Ascending aorta (tissue), 2 donors: ENCODE results near the gene RNASEL. TPM values are rescaled to one million over a fixed set of nuclear protein-coding genes. Genes with fewer than 3 reads are reported as not detected.

Experiments
- DNase-seq, 2 donors: peaks; one replicate each; pipeline ENCODE4 v3.0.0-alpha.2; 2019; ENCODE audit warnings: low spot score in 2 of 2
- H3K27ac ChIP-seq, 2 donors: fragments of 200-600 bp; sonication (generic); one replicate each; pipeline ENCODE4 v1.5.1; 2016 to 2017; ENCODE audit warnings: mild to moderate bottlenecking in 1 of 2
- H3K27me3 ChIP-seq: fragments of 200-600 bp; sonication (generic); one replicate; pipeline ENCODE4 v1.5.1; 2017
- H3K36me3 ChIP-seq, 2 donors: fragments of 200-600 bp; sonication (generic); one replicate each; pipeline ENCODE4 v1.5.1; 2016
- H3K4me1 ChIP-seq, 2 donors: fragments of 200-600 bp; sonication (generic); one replicate each; pipeline ENCODE4 v1.5.1; 2016 to 2017; ENCODE audit warnings: mild to moderate bottlenecking in 1 of 2
- H3K4me3 ChIP-seq, 2 donors: fragments of 200-600 bp; sonication (generic); one replicate each; pipeline ENCODE4 v1.5.1; 2016 to 2017; ENCODE audit warnings: mild to moderate bottlenecking in 1 of 2
- H3K9me3 ChIP-seq, 2 donors: fragments of 200-600 bp; sonication (generic); one replicate each; pipeline ENCODE4 v1.5.1; 2016
- CTCF ChIP-seq, 3 experiments: fragments of 200-600 bp in 2 of 3; fragments of 450-650 bp in 1 of 3; sonication (generic) in 2 of 3; IDR thresholded peaks; one replicate each; pipeline ENCODE4 v1.5.1; 2016 to 2019; ENCODE audit warnings: antibody characterized with exemption in 3 of 3, mild to moderate bottlenecking in 1 of 3, moderate library complexity in 1 of 3
- intact Hi-C: fragments of 100-400 bp; cut with DNase I; formaldehyde crosslinking; loops from one replicate; pipeline ENCODE4 v1.15.1; 2023
- total RNA-seq: library from RNA; depleted of rRNA; stranded (reverse); fragments of >200 nt; gene quantifications from one replicate; pipeline ENCODE4 v1.1.0, GENCODE V29; 2016

The RNASEL gene
- total RNA-seq, 1 donor from 2014 or later: 0.43 TPM

DNA sequence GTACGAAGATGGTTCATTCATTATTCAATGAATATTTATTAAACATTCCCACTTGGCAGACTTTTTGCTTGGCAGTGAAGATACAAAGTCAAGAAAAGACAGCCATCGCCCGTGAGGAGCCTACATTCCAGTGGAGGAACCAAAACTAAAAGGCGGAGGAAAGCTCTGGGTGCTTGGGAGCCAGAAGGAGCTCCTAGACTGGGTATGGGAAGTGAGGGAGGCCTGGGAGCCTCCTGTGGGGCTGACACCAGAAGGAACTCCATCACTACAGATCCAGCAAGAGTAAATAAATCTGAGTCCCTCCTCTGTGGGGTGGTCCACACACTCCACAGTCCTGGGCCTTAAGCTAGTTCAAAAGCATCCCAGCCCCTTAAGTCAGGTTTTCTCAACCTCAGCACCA, 14.9 kb downstream of the RNASEL start:
- peaks cover 19 to 24% of the 10 kb centered on the region in 2 donors for H3K36me3 ChIP-seq
- no peak overlapping the region for H3K27ac ChIP-seq
- intact Hi-C loops: no loop called here
- H3K9me3 ChIP-seq: no peaks in the 10 kb centered on the region
- no peaks in the 10 kb centered on the region for H3K4me1 ChIP-seq
- H3K27me3 ChIP-seq: no peaks in the 10 kb centered on the region
- DNase-seq: no peak
- TF ChIP-seq CTCF (IDR thresholded peaks at IDR 0.05): no peak
- no peak overlapping the region for H3K4me3 ChIP-seq

GRCh38 chr1:182570611-182570970, 18.5 kb downstream of the RNASEL start:
- intact Hi-C loops: no loop called here

GRCh38 chr1:182569939-182570610, 19.0 kb downstream of the RNASEL start:
- intact Hi-C loops: no loop called here
- no peak overlapping the region for H3K27ac ChIP-seq
- H3K4me3 ChIP-seq: no peak overlapping the region
- no peaks in the 10 kb centered on the region for H3K4me1 ChIP-seq
- no peaks in the 10 kb centered on the region for H3K27me3 ChIP-seq
- no peak for TF ChIP-seq CTCF (IDR thresholded peaks at IDR 0.05)
- H3K36me3 ChIP-seq: peaks cover 5 to 15% of the 10 kb centered on the region in 2 donors
- DNase-seq: no peak
- H3K9me3 ChIP-seq: no peaks in the 10 kb centered on the region

More at GRCh38 chr1:182570611-182570970, 18.5 kb downstream of the RNASEL start:
- no peak overlapping the region for H3K27ac ChIP-seq
- peaks cover 10 to 20% of the 10 kb centered on the region in 2 donors for H3K36me3 ChIP-seq
- no peaks in the 10 kb centered on the region for H3K4me1 ChIP-seq
- no peak for TF ChIP-seq CTCF (IDR thresholded peaks at IDR 0.05)
- no peaks in the 10 kb centered on the region for H3K9me3 ChIP-seq
- DNase-seq: no peak
- no peak overlapping the region for H3K4me3 ChIP-seq
- no peaks in the 10 kb centered on the region for H3K27me3 ChIP-seq

- Histone ChIP-seq H3K4me1 (no peaks in the 10 kb centered on the region), H3K4me3 (no peak overlapping the region), H3K36me3 (peaks cover 0 to 4% of the 10 kb centered on the region in 2 donors), H3K27ac (no peak overlapping the region), H3K27me3 (no peaks in the 10 kb centered on the region), H3K9me3 (no peaks in the 10 kb centered on the region)
- no peak for DNase-seq
- TF ChIP-seq CTCF (IDR thresholded peaks at IDR 0.05): no peak
- intact Hi-C loops: no loop called here
These were observed 20.3 kb downstream of the RNASEL start for GRCh38 chr1:182568647-182569284.

DNA sequence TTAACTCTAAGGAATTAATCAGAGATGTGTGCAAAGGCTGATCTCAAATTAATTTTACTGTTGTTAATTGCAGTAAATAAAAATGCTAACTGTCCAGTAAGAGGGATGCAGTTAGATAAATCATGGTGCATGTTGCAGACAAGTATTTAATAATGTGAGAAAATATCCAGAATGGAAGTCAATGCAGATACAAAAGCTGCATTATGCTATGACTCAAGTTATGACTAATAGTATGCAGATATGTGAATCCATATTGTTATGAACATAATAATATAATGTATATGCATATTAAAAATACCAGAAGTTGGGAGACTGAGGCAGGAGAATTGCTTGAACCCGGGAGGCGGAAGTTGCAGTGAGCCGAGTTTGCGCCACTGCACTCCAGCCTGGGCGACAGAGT, 21.4 kb downstream of the RNASEL start:
- TF ChIP-seq CTCF (IDR thresholded peaks at IDR 0.05): no peak
- Histone ChIP-seq H3K36me3 (peaks cover 0 to under 1% of the 10 kb centered on the region in 2 donors), H3K27ac (no peak overlapping the region), H3K4me3 (no peak overlapping the region), H3K9me3 (no peaks in the 10 kb centered on the region), H3K27me3 (no peaks in the 10 kb centered on the region), H3K4me1 (no peaks in the 10 kb centered on the region)
- intact Hi-C loops: no loop called here
- DNase-seq: no peak
